Progenitor cell of endocrine pancreas (in vitro differentiated cells): Measurements from ENCODE around the gene NUDT14. TPM values are rescaled to one million over a fixed set of nuclear protein-coding genes. Genes with fewer than 3 reads are reported as not detected.

Experiments
- DNase-seq: peaks from one replicate; pipeline ENCODE4 v3.0.0; 2021; ENCODE audit warnings: low spot score; ENCODE audit not compliant: unreplicated experiment
- H3K27ac Mint-ChIP-seq: 2 replicates; pipeline ENCODE4 v1.8.0; 2021; ENCODE audit warnings: mild to moderate bottlenecking, moderate library complexity, mixed read lengths
- H3K27me3 Mint-ChIP-seq: 2 replicates; pipeline ENCODE4 v1.8.0; 2021; ENCODE audit warnings: mixed read lengths
- H3K36me3 Mint-ChIP-seq: 2 replicates; pipeline ENCODE4 v1.8.0; 2022; ENCODE audit warnings: mixed read lengths; ENCODE audit not compliant: insufficient read depth
- H3K4me1 Mint-ChIP-seq: 2 replicates; pipeline ENCODE4 v1.8.0; 2021; ENCODE audit warnings: low read depth, mixed read lengths
- H3K4me3 Mint-ChIP-seq: 2 replicates; pipeline ENCODE4 v1.8.0; 2021; ENCODE audit warnings: low read depth, mild to moderate bottlenecking, moderate library complexity, mixed read lengths
- H3K9me3 Mint-ChIP-seq: 2 replicates; pipeline ENCODE4 v1.8.0; 2021; ENCODE audit warnings: low read depth, mixed read lengths
- CTCF ChIP-seq: fragments of 200-600 bp; sonication (generic); IDR thresholded peaks from one replicate; pipeline ENCODE4 v1.5.0; 2021; ENCODE audit warnings: antibody characterized with exemption, mild to moderate bottlenecking; ENCODE audit not compliant: unreplicated experiment
- total RNA-seq: library from RNA; stranded (reverse); gene quantifications from 2 replicates; pipeline ENCODE4 v1.2.1, GENCODE V29; 2021

NUDT14 gene
- total RNA-seq, 1 donor from 2014 or later, result 66.6 TPM

GRCh38 chr14:105126981-105127329 is 54.2 kb downstream of the NUDT14 start:
- Mint-ChIP-seq H3K27ac (no peak overlapping the region), H3K27me3 (peaks cover 5% of the 10 kb centered on the region), H3K9me3 (peaks cover 13% of the 10 kb centered on the region), H3K36me3 (peaks cover 1% of the 10 kb centered on the region), H3K4me1 (peaks cover 6% of the 10 kb centered on the region), H3K4me3 (no peak overlapping the region)
- DNase-seq, result no peak
- TF ChIP-seq CTCF, result no peak

DNA sequence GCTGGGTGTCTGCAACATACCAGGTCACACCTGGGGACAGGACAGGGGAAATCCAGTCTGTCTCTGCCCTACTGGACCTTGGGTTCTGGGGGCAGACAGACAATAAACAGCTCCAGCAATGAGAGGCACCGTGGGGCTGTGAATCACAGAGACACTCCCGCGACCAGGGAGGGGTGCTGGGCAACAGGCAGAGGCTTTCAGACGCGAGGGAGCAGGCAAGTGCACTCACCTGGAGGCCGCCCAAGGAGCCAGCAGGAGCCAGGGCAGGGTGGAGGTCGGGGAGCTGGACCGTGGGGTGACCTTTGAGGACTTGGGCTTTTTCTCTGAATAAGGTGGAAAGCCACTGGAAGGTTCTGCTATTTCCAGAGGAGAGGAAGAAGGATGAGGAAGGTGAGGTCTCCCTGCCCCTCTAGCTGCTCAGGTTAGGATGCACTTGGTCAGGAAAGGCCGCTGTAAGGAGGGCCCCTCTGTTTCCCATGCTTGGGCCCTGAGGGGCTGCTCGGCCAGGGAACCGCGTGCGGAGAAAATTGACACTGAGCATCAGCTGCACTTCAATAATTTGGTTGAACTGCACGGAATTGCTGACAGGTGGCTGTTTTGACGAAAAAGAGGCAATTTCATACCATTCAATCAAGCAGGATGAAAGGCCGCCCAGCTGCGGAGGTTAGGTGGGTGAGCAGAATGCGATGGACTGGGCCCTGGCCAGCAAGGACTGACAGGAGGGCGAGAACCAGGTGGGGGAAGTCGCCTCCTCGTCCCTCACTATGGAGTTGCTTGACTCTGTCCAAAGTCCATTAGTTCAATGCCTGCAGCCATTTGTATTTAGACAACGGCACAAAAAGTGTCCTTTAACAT is 54.8 kb downstream of the NUDT14 start:
- H3K4me1 Mint-ChIP-seq, result peaks cover 6% of the 10 kb centered on the region
- H3K27me3 Mint-ChIP-seq, result peaks cover 5% of the 10 kb centered on the region
- no peak for TF ChIP-seq CTCF
- peaks cover 1% of the 10 kb centered on the region for H3K36me3 Mint-ChIP-seq
- no peak for DNase-seq
- H3K27ac Mint-ChIP-seq, result no peak overlapping the region
- peaks cover 13% of the 10 kb centered on the region for H3K9me3 Mint-ChIP-seq
- H3K4me3 Mint-ChIP-seq, result no peak overlapping the region

DNA sequence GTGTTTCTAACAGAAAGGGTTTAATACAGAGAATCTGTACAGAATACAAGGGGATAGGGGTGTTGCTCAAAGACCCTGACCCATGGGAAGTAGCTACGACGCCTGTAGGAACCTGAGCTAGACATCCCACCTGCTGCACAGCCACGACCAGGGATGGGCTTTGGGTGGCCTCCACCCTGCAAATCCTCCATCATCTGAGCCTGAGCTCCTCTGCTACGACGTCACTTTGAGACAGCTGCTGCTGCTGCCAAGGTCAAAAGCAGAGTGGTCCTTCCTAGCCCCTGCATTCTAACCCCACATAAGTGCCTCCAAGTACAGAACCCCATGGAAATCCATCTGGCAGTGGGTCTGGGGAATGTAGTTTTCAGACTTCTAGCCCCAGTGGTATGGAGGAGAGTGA is 56.3 kb downstream of the NUDT14 start:
- Mint-ChIP-seq H3K9me3 (peaks cover 13% of the 10 kb centered on the region), H3K27me3 (peaks cover 5% of the 10 kb centered on the region), H3K4me1 (peaks cover 6% of the 10 kb centered on the region), H3K36me3 (peaks cover 1% of the 10 kb centered on the region), H3K4me3 (no peak overlapping the region), H3K27ac (no peak overlapping the region)
- no peak for DNase-seq
- no peak for TF ChIP-seq CTCF

GRCh38 chr14:105123981-105124765 is 56.9 kb downstream of the NUDT14 start:
- peaks cover 9% of the 10 kb centered on the region for H3K9me3 Mint-ChIP-seq
- no peak for DNase-seq
- peaks cover 5% of the 10 kb centered on the region for H3K27me3 Mint-ChIP-seq
- no peaks in the 10 kb centered on the region for H3K36me3 Mint-ChIP-seq
- H3K4me1 Mint-ChIP-seq, result peaks cover 7% of the 10 kb centered on the region
- no peak for TF ChIP-seq CTCF
- no peak overlapping the region for H3K27ac Mint-ChIP-seq
- no peak overlapping the region for H3K4me3 Mint-ChIP-seq

DNA sequence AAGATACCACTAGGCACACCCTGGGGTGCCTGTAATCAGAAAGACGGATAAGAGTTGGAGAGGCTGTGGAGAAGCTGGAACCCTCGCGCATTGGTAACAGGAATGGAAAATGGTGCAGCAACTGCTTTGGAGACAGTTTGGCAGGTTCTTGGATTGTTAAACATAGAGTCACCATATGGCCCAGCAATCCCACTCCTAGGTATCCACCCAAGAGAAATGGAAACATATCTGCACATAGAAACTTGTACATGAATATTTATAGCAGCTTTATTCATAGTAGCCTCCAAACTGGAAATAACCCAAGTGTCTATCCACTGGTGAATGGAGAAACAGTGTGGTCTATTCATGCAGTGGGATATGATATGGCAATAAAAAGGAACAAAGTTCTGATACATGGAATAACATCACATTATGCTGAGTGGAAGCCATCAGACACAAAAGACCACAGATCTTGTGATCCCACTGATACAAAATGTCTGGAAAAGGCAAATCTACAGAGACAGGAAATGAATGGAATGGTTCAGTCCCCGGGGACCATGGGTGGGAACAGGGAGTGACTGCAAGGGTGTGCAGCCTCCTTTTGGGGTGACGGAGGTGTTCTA is 57.9 kb downstream of the NUDT14 start:
- no peak for DNase-seq
- H3K27me3 Mint-ChIP-seq, result peaks cover 5% of the 10 kb centered on the region

More for the DNA sequence above, 57.9 kb downstream of the NUDT14 start:
- peaks cover 11% of the 10 kb centered on the region for H3K4me1 Mint-ChIP-seq
- no peaks in the 10 kb centered on the region for H3K36me3 Mint-ChIP-seq
- H3K9me3 Mint-ChIP-seq, result peaks cover 9% of the 10 kb centered on the region
- no peak overlapping the region for H3K27ac Mint-ChIP-seq
- no peak overlapping the region for H3K4me3 Mint-ChIP-seq
- TF ChIP-seq CTCF, result no peak
